ENCODE data around the gene TIMD4. TPM values are rescaled to one million over a fixed set of nuclear protein-coding genes. Genes with fewer than 3 reads are reported as not detected.
"Not testable (repeated sequence)": the region's sequence is repeated elsewhere in the genome, so short reads cannot be mapped to it uniquely, and the experiment has no call there.

TIMD4 gene
- total and polyA plus RNA-seq, 4 experiments from 2014 or later, result 0.54 to 9.5 (median 4.1) TPM

DNA sequence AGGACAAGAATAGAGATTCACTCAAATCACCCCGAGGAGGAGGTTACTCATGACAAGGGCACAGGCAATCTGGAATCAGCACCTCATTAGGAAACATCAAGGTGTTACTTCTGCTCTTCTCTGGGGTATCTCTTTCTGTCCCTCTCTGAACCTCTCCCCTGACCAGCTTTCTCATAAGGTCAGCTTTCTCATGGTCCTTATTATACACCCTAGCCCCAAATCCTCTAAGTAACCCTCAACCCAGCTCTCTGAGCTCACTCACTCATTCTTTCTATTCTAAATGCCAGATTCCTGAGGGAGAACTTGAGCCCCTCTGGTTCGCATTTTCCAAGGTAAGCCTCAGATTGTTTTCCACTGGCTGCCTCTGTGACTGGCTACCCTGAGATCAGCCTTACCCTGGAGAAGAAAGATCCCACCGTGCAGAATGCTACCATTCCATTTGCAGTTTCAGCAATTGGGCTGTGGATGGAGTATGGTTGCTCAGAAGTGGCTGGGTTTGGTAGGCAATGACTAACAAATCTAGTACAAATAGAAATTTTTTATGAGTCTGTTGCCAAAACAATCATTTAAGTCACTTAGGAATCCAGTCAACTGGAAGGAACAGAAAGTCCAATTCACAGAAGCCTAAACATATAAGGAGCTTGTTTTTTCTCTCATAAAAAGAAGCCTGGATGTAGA is 9.0 kb upstream of the TIMD4 start:
- H3K36me3 ChIP-seq (ENCODE audit: insufficient read depth, low read length), result no peaks in the 10 kb centered on the region
- H3K27me3 ChIP-seq (ENCODE audit: insufficient read depth, low read length), result no peaks in the 10 kb centered on the region
- Mint-ChIP-seq H3K36me3 (no peaks in the 10 kb centered on the region), H3K9me3 (peaks cover 0 to 3% (median 0%) of the 10 kb centered on the region in 8 donors), H3K4me3 (no peak overlapping the region), H3K4me1 (no peaks in the 10 kb centered on the region), H3K27me3 (no peaks in the 10 kb centered on the region), H3K27ac (no peak overlapping the region)
- no peak overlapping the region for H3K4me3 ChIP-seq (ENCODE audit: low read length in 2 of 2)
- ChIA-PET CTCF (ENCODE audit: partially characterized antibody) (no interaction called here), POLR2A (ENCODE audit: partially characterized antibody) (no interaction called here)
- no peak overlapping the region for H3K27ac ChIP-seq (ENCODE audit: low read depth, low read length)
- no peak for DNase-seq
- H3K9me3 ChIP-seq (ENCODE audit: control insufficient read depth in 1 of 2, low read length in 2 of 2), result no peaks in the 10 kb centered on the region
- intact Hi-C loops (cut with micrococcal nuclease), result no loop called here
- H3K4me1 ChIP-seq (ENCODE audit: insufficient read depth, low read length), result no peaks in the 10 kb centered on the region

DNA sequence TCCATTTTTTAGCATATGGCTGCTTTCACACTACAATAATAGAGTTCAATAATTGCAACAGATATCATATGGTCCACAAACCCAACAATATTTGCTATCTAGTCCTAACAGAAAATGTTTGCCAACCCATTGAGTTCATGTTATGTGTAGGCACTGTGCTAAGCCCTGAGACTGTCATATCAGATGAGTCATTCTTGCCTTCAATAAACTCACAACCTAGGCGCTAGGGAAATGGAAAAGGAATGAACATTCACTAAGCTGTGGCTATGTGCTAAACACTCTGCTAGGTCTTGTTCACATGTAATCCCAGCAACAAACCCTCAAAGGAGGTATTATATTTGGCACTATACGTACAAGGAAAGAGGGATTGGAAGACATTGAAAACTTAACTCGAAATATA is 8.4 kb upstream of the TIMD4 start:
- no peak overlapping the region for H3K4me3 ChIP-seq (ENCODE audit: low read length in 2 of 2)
- no peaks in the 10 kb centered on the region for H3K36me3 ChIP-seq (ENCODE audit: insufficient read depth, low read length)
- Mint-ChIP-seq H3K9me3 (peaks cover 0 to 3% (median 0%) of the 10 kb centered on the region in 8 donors), H3K4me1 (no peaks in the 10 kb centered on the region), H3K27ac (no peak overlapping the region), H3K27me3 (no peaks in the 10 kb centered on the region), H3K36me3 (peaks cover 0 to under 1% of the 10 kb centered on the region in 2 donors), H3K4me3 (no peak overlapping the region)
- no peak overlapping the region for H3K27ac ChIP-seq (ENCODE audit: low read depth, low read length)
- no peaks in the 10 kb centered on the region for H3K27me3 ChIP-seq (ENCODE audit: insufficient read depth, low read length)
- POLR2A ChIA-PET (ENCODE audit: partially characterized antibody), result no interaction called here
- H3K9me3 ChIP-seq (ENCODE audit: control insufficient read depth in 1 of 2, low read length in 2 of 2), result no peaks in the 10 kb centered on the region
- CTCF ChIA-PET (ENCODE audit: partially characterized antibody), result no interaction called here
- no peaks in the 10 kb centered on the region for H3K4me1 ChIP-seq (ENCODE audit: insufficient read depth, low read length)
- intact Hi-C loops (cut with micrococcal nuclease), result no loop called here
- no peak for DNase-seq

DNA sequence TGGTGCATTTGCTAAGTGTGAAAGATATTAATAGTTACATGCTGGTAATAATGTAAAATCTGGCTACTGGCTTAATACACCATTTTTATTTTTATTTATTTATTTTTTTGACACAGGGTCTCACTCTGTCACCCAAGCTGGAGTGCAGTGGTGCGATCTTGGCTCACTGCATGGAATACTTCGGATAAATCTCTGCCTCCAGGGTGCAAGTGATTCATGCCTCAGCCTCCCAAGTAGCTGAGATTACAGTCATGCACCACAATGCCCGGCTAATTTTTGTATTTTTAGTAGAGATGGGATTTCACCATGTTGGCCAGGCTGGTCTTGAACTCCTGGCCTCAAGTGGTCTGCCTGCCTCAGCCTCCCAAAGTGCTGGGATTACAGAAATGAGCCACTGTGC is 4.4 kb upstream of the TIMD4 start:
- H3K36me3 ChIP-seq (ENCODE audit: insufficient read depth, low read length); H3K4me1 ChIP-seq (ENCODE audit: insufficient read depth, low read length); H3K4me3 ChIP-seq (ENCODE audit: low read length in 2 of 2); POLR2A ChIA-PET (ENCODE audit: partially characterized antibody); intact Hi-C loops (cut with micrococcal nuclease); H3K4me1 Mint-ChIP-seq; H3K27me3 ChIP-seq (ENCODE audit: insufficient read depth, low read length); H3K9me3 ChIP-seq (ENCODE audit: control insufficient read depth in 1 of 2, low read length in 2 of 2); H3K36me3 Mint-ChIP-seq; H3K27me3 Mint-ChIP-seq; H3K4me3 Mint-ChIP-seq; H3K9me3 Mint-ChIP-seq; H3K27ac Mint-ChIP-seq; H3K27ac ChIP-seq (ENCODE audit: low read depth, low read length); DNase-seq; CTCF ChIA-PET (ENCODE audit: partially characterized antibody): not testable (repeated sequence)

DNA sequence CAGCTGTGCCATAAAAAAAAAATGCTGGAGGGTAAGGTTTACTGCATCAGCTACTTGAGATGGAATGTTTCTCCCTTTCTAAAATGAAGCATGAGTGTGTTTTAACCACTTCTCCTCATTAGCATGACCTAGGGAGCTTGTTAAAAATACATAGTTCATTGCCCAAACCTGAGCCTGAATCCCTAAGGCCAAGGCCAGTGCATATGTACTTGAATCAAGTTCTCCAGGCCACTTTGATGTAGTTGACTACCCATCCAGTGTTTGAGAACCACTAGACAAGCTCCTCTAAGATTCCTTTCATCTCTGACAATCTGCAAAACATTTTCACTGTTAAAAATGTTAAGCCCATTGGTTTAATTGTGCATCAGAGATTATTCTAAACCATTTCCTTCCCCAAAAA is 6.7 kb downstream of the TIMD4 start:
- peaks cover 0 to 3% (median 0%) of the 10 kb centered on the region in 8 donors for H3K9me3 Mint-ChIP-seq
- CTCF ChIA-PET (ENCODE audit: partially characterized antibody), result no interaction called here
- H3K36me3 Mint-ChIP-seq, result peaks cover 4 to 11% of the 10 kb centered on the region in 2 donors
- POLR2A ChIA-PET (ENCODE audit: partially characterized antibody), result no interaction called here
- H3K4me3 Mint-ChIP-seq, result no peak overlapping the region
- intact Hi-C loops (cut with micrococcal nuclease), result no loop called here
- Histone ChIP-seq H3K4me3 (ENCODE audit: low read length in 2 of 2) (no peak overlapping the region), H3K27ac (ENCODE audit: low read depth, low read length) (no peak overlapping the region), H3K9me3 (ENCODE audit: control insufficient read depth in 1 of 2, low read length in 2 of 2) (no peaks in the 10 kb centered on the region), H3K27me3 (ENCODE audit: insufficient read depth, low read length) (no peaks in the 10 kb centered on the region), H3K36me3 (ENCODE audit: insufficient read depth, low read length) (no peaks in the 10 kb centered on the region), H3K4me1 (ENCODE audit: insufficient read depth, low read length) (no peaks in the 10 kb centered on the region)
- H3K4me1 Mint-ChIP-seq, result peaks cover 0 to 4% (median 1%) of the 10 kb centered on the region in 4 donors
- no peak overlapping the region for H3K27ac Mint-ChIP-seq
- no peaks in the 10 kb centered on the region for H3K27me3 Mint-ChIP-seq
- DNase-seq, result no peak

DNA sequence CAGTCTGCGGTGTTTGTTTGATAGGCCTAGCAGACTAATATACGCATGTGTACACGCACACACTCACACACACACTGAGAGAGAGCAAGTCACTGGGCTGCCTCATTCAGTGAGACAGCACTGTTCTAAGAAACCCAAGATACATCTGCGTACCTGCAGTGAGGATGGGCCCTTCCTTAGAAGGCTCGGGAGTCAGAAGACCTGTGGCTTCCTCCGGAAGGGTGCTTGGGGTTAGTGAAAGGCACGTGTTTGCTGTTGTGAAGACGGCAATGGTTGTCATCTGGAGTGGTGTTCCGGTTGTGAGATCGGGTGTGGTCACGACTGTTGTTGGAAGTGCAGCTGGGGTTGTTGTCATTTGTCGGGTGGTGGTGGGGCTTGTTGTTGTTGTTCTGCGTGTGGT is 11.7 kb downstream of the TIMD4 start:
- H3K27ac Mint-ChIP-seq, result peak overlapping the region in 4 of 7 donors; percentile 6 to 55 (median 46)
- ChIA-PET POLR2A (ENCODE audit: partially characterized antibody) (no interaction called here), CTCF (ENCODE audit: partially characterized antibody) (no interaction called here)
- no peak overlapping the region for H3K4me3 ChIP-seq (ENCODE audit: low read length in 2 of 2)
- DNase-seq, result peak; percentile 6 to 54 (median 42)
- H3K27ac ChIP-seq (ENCODE audit: low read depth, low read length), result no peak overlapping the region
- H3K36me3 ChIP-seq (ENCODE audit: insufficient read depth, low read length), result no peaks in the 10 kb centered on the region
- H3K27me3 Mint-ChIP-seq, result no peaks in the 10 kb centered on the region
- intact Hi-C loops (cut with micrococcal nuclease), result no loop called here
- H3K4me1 ChIP-seq (ENCODE audit: insufficient read depth, low read length), result no peaks in the 10 kb centered on the region
- no peaks in the 10 kb centered on the region for H3K9me3 ChIP-seq (ENCODE audit: control insufficient read depth in 1 of 2, low read length in 2 of 2)
- no peaks in the 10 kb centered on the region for H3K27me3 ChIP-seq (ENCODE audit: insufficient read depth, low read length)
- peaks cover 0 to 5% (median 2%) of the 10 kb centered on the region in 4 donors for H3K4me1 Mint-ChIP-seq
- peak overlapping the region in 1 of 8 donors; percentile 59 for H3K4me3 Mint-ChIP-seq
- H3K9me3 Mint-ChIP-seq, result peaks cover 0 to 3% (median 0%) of the 10 kb centered on the region in 8 donors
- peaks cover 16 to 17% of the 10 kb centered on the region in 2 donors for H3K36me3 Mint-ChIP-seq

DNA sequence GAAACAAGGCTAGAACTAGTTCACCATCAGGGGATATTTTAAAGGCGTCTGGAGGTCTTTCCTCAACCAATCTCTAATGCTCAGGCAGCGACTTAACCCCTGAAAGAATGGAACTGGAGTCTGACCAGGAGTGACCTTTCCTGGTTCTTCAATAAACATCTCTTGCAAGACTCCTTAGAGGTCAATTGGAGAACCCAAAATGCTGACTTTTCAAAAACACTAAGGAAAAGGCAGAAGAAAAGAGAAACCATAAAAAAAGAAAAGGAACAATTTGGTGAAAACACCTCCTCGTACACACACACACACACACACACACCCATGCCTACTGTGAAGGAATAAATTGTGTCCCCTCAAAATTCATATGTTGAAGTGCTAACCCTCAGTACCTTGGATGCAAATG is 12.3 kb downstream of the TIMD4 start:
- ChIA-PET POLR2A (ENCODE audit: partially characterized antibody) (no interaction called here), CTCF (ENCODE audit: partially characterized antibody) (interaction anchor here (1.4 kb wide), 1 partner anchor 16 kb away, joined by 3 read pairs; no protein-coding TSS in a partner anchor)
- no peaks in the 10 kb centered on the region for H3K27me3 Mint-ChIP-seq
- H3K27ac Mint-ChIP-seq, result peak overlapping the region in 3 of 7 donors; percentile 1 to 61 (median 49)
- Histone ChIP-seq H3K4me3 (ENCODE audit: low read length in 2 of 2) (no peak overlapping the region), H3K27ac (ENCODE audit: low read depth, low read length) (no peak overlapping the region), H3K4me1 (ENCODE audit: insufficient read depth, low read length) (no peaks in the 10 kb centered on the region), H3K9me3 (ENCODE audit: control insufficient read depth in 1 of 2, low read length in 2 of 2) (no peaks in the 10 kb centered on the region), H3K36me3 (ENCODE audit: insufficient read depth, low read length) (no peaks in the 10 kb centered on the region), H3K27me3 (ENCODE audit: insufficient read depth, low read length) (no peaks in the 10 kb centered on the region)
- H3K4me3 Mint-ChIP-seq, result peak overlapping the region in 1 of 8 donors; percentile 8
- DNase-seq, result no peak
- H3K36me3 Mint-ChIP-seq, result peaks cover 16 to 17% of the 10 kb centered on the region in 2 donors
- peaks cover 0 to 3% (median 0%) of the 10 kb centered on the region in 8 donors for H3K9me3 Mint-ChIP-seq
- H3K4me1 Mint-ChIP-seq, result peaks cover 0 to 5% (median 2%) of the 10 kb centered on the region in 4 donors
- intact Hi-C loops (cut with micrococcal nuclease), result no loop called here

DNA sequence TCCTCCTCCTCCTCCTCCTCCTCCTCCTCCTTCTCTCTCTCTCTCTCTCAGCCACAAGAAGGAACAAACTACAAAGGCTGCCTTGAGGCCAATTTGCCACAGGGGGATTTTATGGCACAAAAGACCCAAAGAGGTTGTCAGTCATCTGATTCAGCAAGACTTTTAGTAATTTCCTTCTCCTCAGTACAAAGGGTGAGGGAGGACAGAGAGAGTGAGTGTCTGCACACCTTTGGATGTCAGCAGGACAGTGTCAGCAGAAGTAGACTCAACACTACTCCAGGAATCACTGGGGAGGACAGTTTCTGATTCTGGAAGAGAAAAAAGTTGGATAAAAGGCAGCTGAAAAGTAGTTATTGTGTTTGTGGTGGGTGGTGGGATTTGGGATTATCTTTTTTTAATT is 13.6 kb downstream of the TIMD4 start:
- no peak overlapping the region for H3K27ac ChIP-seq (ENCODE audit: low read depth, low read length)
- Mint-ChIP-seq H3K4me3 (no peak overlapping the region), H3K27ac (no peak overlapping the region), H3K36me3 (peaks cover 17% of the 10 kb centered on the region in 2 donors), H3K4me1 (peaks cover 0 to 5% (median 2%) of the 10 kb centered on the region in 4 donors), H3K9me3 (peaks cover 0 to 3% (median 0%) of the 10 kb centered on the region in 8 donors), H3K27me3 (no peaks in the 10 kb centered on the region)
- CTCF ChIA-PET (ENCODE audit: partially characterized antibody), result interaction anchor here (1.4 kb wide), 1 partner anchor 15 kb away, joined by 3 read pairs; no protein-coding TSS in a partner anchor
- H3K4me1 ChIP-seq (ENCODE audit: insufficient read depth, low read length), result no peaks in the 10 kb centered on the region
- no peaks in the 10 kb centered on the region for H3K9me3 ChIP-seq (ENCODE audit: control insufficient read depth in 1 of 2, low read length in 2 of 2)
- H3K36me3 ChIP-seq (ENCODE audit: insufficient read depth, low read length), result no peaks in the 10 kb centered on the region
- POLR2A ChIA-PET (ENCODE audit: partially characterized antibody), result no interaction called here
- H3K4me3 ChIP-seq (ENCODE audit: low read length in 2 of 2), result no peak overlapping the region
- no peaks in the 10 kb centered on the region for H3K27me3 ChIP-seq (ENCODE audit: insufficient read depth, low read length)
- no peak for DNase-seq
- intact Hi-C loops (cut with micrococcal nuclease), result no loop called here
